Measurements from ENCODE around the gene CROCC2.

The CROCC2 gene

DNA sequence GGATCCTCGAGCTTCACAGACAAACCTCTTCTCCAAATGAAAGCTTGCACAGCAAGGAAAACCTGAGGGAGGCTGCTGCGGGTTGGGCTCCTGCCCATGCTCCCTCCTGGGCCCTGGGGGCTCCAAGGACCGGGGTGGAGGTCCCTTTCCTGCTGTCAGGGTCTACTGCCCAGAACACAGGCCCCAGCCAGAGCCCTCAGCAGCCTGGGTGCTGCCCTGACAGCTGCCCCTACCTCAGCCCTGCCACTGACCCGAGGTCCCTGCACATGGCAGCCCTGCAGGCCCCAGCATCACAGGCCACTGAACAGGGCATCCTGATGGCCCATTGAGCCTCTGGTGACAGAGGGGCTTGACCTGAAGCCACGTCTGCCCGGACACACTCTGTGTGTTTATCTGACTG is 41.0 kb downstream of the CROCC2 start:
- no peak for DNase-seq

DNA sequence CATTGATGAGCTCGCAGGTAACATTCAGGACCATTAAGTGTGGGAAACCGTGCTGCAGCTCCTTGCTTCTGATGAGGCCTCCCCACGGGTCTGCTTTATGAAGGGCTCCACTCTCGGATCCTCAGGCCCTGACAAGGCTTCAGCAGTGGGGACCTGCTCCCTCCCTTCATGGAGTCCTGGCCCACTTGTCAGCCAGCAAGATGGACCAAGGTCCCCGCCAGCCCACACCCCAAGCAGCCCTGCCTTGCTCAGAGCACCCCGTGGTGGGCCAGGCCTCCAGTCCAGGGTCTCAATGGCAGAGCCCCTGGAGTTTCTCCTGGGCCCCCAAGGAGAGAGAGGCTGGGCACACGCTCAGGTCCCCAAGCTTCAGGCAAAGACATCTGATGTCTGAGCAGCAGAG is 41.5 kb downstream of the CROCC2 start:
- DNase-seq: no peak

DNA sequence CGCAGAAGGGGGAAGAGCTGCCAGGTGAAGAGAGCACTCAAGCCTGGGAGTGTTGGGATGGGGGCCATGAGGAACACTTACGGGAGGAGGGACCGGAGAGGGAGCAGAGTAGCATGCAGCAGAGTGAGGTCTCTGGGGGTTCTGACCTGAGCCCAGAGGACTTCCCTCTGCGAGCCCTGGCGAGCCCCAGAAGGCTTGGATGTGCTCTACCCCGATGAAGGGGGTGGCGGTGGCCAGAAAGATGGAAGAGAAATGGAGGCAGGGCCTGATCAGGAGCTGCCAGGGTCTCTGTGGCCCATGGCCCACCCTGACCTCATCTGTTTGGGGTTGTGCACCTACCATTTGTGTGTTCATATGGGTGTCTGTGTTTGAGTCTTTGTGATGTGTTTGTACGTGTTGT is 42.0 kb downstream of the CROCC2 start:
- no peak for DNase-seq

DNA sequence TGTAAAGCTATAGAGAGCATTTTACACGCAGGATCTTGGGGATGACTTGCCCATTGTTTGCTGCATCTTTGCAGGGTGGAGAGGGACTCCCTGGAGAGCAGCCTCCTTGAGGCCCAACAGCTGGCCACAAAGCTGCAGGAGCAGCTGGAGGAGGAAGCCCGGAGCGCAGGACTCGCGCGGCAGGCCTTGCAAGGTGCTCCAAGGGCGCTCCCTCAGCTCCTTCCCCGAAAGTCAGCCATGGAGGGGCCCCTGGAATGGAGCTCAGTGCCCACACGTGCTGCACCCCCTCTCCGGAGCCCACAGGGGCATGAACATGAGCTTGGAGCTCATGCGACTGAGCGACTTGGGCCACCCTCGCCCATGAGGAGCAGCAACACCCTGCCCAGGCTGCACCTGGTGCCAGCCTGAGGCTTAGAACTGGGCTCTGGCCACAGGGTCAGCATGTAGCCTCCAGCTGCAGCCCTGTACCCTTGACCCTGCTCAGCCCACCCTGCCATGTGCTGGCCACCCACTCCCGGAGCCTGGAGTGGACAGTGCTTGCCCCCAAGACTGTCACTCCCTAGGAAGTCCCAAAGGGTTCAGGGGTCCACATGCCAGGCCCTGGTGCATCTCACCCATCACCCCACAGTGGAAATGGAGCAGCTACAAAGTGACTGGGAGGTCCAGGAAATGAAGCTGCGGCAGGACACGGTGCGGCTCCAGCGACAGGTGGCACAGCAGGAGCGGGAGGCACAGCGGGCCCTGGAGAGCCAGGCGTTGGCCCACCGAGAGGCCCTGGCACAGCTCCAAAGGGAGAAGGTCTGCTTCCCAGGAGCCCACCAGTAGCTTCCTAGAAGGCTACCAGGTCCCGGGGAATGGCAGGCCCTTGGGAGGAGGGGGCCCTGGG is 43.0 kb downstream of the CROCC2 start:
- no peak for DNase-seq

DNA sequence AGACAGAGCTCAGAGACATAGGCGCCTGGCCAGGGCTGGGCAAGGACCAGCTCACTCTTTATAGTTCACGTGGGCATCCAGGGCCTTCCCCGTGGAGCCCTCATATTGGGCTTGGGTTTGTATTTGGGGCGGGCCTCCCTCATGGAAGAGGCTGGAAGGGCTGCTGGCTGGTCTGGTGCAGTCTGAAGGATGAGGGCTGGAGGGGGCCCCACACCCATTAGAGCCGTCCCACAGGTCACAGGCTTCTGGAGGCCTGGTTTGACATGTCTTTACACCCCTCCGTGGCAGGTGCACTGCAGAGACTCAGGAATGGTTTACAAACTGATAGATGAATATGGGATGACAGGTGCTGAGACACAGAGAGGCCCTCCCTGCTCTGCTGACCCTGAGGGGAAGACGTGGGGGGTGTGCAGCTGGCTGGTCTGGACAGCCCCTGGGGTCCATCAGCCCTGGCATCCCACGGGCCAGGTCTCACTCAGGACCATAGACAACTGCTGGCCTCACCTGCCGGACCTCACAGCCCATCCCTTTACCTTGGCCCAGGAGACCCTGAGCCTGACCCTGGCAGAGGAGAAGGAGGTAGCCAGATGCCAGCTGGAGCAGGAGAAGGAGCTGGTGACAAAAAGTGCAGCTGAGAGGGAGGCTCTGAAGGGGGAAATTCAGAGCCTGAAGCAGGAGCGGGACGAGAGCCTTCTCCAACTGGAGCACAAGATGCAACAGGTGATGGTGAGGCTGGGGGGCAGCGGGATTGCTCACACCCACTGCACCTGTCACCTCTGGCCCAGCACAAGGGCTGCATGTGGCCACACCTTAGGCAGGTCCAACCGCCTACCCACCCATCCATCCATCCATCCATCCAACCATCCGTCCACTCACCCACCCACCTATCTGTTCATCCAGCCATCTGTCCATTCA is 43.9 kb downstream of the CROCC2 start:
- no peak for DNase-seq

DNA sequence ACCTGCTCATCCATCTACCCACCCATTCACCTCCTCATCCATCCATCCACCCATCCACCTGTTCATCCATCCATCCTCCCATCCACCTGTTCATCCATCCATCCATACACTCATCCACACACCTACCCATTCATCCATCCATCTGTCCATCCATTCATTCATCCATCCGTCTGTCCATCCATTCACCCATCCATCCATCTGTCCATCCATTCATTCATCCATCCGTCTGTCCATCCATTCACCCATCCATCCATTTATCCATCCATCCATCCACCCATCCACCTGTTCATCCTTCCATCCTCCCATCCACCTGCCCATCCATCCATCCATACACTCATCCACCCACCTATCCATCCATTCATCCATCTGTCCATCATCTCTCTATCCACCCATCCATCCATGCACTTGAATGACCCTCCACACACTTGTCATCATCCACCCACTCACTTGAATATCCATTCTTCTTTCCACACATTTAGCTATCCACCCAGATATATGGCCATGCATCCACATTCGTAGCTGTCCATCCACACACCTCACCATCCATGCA is 45.0 kb downstream of the CROCC2 start:
- DNase-seq: no peak

DNA sequence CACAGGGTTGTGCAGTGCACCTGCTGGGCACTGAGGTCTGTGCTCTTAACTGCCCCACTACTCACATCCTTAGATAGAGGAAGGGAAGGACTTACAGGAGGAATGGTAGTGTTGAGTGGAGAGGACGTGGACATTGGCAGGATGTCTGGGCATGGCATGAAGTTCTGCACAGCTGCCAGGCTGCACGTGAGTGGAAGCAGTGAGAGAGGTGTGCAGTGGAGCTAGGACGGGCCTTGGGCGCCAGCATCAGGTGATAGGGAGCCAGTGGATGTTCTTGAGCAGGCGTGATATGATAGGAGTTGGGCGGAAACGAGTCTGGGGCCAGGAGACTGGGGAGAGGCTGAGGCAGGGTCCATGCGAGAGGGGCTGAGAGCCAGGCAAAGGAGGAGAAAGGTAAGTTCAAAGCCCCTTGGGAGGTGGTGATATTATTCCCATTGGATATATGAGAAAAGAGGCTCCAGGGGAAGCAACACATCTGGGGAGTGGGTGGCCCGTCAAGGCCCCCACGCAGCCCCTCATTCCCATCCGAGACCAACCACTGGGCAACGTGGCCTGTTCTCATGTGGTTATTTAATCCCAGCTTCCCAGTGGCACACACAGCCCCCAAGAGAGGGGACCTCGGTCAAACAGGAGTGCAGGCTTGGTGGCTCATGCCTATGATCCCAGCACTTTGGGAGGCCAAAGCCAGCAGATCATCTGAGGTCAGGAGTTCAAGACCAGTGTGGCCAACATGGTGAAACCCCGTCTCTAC is 46.5 kb downstream of the CROCC2 start:
- DNase-seq: no peak

DNA sequence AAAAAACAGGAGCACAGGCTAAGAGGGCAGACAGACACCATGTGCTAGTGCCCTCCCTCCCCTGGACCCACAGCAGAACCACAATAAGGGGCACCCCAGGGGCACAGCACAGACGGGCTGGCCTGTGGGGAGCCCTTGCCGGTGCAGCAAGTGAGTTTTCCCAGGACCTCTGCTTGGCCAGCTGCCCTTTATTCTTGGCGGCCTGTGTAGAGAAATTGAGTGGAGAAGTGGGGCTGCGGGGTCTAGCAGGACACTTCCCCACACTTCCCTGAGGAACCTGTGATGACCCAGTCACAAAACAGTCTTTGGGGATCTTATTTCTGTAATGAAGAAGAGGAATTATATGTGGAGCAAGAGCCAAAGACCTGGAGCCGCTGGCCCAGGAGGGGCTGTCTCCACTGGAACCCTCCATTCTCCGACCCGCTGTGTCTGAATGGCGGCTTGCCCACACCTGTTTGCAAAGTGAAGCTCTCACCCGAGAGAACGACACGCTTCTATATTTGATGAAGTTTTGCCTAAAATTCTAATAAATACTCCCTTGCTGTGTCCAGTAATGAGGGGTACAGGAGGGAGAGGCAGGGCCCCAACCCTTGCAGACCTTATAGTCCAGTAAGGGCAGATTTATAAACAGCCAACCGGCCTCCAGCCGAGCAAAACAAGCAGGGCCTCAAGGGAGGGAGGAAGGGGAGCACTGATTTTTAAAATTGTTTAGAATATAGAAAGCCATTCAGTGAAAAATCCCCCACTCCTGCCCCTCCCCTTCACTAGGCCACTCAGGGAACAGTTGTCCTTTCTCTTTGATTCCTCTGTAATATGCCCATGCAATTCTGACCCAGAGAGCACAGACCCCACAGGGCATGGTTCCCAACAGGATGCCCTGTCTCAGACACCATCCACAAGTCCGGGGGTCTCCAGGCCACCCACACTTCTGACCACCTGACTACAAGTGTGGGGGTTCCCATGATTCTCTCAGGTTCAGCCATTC is 47.6 kb downstream of the CROCC2 start:
- DNase-seq: no peak

DNA sequence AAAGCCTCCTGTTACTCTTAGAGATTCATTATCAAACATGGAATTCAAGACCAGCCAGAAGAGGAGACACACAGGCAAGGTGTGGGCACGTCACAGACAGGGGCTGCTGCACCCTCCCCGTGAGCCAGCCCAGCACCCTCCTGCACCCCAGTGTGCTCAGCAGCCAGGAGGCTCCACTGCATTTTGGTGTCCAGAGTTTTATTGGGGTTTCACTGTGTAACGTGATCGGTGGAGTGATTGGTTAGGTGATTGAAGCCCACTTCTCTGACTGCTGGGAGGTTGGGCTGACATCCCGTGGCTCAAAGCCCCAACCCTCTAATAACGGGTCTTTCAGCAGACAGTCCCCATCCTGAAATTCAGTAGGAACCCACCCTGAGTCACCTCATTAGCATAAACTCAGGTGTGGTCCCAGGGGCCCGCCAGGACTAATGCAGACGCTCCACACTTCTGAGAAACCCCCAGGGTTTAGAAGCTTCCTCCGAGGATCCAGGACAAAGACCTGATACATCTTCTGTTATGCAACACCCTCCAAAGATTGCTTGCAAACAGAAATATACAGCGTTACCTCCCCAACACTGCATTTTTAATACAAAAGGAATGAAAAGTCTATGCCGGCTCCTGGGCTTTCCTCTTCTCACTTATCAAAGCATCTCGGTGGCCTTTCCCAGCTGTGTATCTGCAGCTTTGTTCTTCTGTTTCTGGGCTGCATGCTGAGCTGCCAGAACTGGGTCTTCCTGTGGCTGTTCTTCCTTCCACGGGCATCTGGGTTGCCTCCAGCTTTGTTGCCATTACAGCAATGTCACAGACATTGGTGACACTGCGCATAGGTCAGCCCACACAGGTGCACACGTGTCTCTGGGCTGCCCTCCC is 48.5 kb downstream of the CROCC2 start:
- no peak for DNase-seq

DNA sequence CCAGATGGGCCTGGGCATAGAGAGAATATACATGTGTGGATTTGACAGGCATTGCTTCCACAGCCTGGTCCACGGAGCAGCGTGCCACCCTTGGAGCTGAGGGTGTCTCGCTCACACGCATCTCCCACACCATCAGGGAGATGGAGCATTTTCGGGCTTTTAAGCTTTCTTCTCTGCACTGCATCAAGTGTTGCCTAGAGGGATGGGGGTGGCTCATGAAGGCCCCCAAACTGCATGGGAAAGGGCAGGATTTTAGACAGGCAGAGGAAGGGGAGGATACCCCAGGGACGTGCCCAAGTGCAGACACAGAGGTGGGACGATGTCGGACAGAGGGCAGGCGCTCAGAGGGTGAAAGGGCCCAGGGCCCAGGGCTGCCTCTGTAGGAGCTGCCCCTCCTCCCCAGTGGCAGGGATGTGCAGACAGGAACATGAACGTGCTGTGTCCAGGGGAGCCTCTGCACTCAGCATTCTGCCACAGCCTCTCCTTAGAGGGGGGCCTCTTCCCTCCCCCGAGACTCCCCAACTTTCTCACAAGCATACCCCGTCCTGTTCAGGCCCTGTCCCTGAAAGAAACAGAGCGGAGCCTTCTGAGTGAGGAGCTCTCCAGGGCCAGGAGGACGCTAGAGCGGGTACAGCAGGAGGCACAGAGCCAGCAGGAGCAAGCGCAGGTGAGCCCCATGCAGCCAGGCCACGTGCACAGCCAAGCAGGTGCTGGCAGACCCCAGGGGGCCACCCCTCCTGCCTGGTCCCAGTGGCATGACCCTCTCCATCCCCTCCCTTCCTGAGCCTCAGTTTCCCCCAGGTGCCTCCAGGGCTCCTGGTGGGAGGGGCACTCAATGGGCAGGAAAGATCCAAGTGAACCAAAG is 49.4 kb downstream of the CROCC2 start:
- no peak for DNase-seq

DNA sequence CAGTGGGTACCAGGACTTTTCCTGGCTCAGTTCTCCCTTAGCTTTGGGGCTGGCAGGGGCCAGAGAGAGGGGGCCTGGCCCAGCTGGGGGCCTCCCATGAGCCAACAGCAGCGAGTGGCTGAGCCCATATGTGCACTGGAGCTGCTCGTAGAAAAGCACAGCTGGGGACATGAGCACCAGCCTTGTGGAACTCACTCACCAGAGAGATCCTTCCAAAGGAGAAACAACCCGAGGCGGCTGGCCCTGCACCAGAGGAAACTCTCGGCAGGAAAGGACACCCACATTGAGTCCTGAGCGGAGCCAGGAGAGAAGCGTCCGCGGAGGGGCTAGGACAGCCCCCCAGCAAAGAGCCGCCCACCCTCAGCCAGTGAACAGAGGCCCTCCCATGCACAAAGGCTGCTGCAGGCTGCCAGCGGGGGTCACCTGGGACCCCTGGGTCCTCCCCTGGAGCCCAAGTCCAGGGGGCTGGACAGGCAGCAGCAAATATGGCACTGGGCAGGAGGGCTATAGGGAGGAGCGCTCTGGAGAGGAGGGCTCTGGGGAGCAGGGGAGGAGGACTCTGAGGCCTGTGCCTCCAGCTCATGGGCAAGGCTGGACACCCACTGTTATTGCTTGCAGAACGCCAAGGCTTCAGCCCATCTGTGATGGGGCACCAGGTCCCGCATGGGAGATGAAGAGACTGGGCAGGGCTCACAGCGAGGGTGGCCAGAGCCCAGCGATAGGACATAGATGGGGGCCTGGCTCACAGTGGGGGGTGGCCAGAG is 50.2 kb downstream of the CROCC2 start:
- DNase-seq: no peak

DNA sequence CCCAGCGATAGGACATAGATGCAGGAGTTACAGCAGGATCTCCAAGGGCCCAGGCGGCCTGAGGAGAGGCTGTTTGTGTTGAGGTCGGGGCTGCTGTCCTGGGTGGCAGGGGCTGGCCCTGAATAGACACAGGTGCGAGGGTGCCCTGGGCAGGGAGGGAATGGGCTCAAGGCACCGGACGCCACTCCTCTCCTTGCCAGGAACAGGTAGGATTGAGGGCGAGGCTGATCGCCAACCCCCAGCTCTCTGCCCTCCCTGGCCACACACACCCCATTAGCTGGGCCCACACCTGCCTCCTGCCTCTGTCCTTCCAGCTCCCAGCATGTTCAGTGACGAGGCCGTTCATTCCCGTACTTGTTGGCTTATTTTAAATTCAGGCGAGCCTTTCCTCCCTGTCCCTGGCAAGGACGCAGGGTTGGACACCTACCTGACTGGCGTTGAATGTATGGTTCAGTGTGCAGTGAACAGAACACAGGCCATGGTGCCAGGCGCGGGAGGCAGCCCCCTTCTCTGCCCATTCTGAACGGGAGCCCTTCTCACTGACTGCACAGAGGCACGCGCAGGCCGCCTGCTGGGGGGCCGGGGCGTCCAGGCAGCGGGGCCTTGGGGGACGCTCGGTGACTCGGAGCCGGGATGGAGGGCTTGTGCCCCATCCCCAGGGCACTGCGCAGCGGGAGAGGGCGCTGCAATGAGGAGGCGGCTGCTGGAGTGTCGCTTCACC is 51.0 kb downstream of the CROCC2 start:
- DNase-seq: no peak

DNA sequence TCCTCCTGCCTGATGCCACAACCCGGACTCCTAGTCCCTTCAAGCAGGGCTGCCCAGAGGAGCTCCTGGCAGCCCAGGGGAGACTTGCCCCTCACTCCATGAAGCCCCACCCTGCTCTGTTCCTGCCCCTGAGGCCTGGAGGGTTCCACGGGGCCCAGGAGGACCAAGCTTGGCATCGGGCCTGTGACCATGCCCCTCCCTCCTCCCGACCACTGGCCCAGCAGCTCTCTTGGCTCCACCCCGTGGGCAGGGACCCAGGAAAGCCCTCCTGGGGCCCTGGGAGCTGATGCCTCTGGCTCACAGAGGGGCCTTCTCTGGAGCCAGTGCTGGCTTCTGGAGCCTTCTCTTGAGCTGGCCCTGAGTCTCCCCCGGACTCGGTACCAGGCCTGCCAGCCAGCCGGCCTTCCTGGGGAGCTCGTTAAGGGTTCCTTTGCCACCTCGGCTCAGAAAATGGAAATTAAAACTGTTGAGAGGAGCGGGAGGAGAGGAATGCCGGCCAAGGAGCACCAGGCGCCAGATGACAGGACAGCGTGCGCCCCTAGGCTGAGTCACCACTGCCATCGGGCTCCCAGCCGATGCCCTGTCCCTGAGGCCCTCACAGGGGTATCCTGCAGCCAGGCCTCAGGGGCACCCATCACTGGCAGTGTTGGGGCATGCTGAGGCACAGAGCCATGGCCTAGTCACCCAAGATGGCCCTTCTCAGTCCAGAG is 51.7 kb downstream of the CROCC2 start:
- no peak for DNase-seq

DNA sequence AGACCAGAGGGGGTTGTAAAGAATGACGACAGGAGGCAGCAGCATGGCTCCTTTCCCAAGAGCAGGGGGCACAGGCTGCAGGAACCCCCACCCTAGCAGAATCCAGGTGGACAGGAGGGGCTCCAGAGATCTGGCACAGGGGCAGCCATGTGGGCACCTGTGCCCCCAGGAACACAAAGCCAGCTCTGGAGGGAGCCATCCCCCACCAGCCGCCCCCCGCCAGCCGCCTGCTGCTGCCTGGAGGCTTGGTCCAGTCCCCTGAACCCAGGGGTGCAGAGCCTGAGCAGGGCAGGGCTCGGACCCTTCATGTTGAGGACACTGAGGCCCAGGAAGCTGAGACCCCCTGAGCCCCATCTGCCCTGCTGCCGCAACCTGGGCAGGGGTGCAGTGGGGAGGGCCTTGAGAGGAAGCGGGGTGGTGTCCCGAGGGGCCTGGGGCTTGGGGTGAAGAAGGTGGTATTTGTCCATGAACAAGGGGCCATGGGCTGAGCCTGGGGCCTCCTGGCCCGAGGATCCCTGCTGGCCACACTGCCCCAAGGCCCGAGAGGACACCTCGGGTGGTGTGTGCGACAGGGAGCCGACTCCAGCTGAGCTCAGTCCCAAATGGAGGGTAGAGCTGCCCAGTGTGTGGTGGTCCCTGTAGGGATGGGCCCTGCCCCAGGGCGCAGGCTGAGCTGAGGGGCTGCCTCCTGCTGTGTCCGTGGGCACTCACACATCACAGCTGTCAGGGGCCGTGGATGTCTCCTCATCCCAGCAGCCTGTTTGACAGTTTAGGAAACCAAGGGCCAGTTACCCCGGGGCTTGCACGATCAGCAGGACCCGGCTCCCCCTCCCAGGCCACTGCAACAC is 52.5 kb downstream of the CROCC2 start:
- no peak for DNase-seq

DNA sequence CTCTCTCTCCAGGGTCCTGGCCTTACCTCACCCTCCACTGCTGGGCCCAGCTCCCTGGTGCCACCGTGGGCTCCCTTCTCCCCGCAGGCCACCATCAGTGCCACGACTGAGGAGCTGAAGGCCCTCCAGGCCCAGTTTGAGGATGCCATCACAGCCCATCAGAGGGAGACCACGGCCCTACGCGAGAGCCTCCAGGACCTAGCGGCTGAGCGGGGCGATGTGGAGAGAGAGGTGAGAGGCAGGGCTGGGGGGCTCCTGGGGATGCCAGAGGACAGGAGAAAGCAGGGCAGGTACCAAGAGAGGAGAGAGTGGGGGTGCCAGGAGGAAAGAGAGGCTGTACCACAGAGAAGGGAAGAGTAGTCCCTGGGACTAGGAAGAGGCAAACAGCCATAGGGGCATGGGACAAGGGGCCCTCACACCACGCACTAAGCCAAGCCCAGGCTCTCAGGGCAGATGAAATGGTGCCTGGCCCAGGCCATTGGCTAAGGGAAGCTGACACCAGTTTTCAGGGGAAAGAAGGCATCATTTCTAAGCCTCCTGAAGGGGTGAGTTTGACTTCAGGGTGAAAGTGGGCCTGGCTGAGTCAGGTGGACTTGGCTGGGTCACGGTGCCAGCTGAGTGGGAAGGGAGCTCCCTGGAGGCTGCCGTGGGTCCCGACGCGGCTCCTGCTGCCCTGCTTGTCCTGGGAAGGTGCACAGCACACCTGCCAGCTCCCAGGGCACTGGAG is 53.2 kb downstream of the CROCC2 start:
- no peak for DNase-seq

DNA sequence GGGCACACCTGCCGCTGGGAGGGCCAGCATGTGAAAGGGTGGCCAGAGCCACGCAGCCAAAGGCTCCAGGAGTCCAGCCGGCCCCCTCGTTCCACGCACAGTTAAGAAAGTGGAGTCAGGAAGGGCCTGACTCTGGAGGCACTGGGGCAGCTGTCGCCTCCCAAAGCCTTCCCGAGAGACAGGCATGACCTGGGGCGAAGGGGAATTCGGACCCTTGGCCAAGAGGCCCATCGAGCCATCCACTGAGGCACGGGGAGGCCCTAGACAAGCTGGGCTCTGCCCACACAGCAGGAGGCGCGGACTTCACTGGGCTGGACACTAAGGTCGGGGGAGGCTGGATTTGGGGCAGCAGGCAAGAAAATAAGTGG is 53.8 kb downstream of the CROCC2 start:
- no peak for DNase-seq
